NCI-H2196 treated with DMSO at 0.1 percent for 48 hours (cell line): ENCODE results near the gene TECPR1.
"Not testable (repeated sequence)": the region's sequence is repeated elsewhere in the genome, so short reads cannot be mapped to it uniquely, and the experiment has no call there.

Experiments used
- DNase-seq: peaks from one replicate; lab custom pipeline; 2025; ENCODE audit not compliant: unreplicated experiment; lab: John Stamatoyannopoulos, UW

TECPR1 gene

GRCh38 chr7:98227939-98228338 is 24.1 kb downstream of the TECPR1 start:
- DNase-seq = no peak

GRCh38 chr7:98225913-98226614 is 26.0 kb downstream of the TECPR1 start:
- no peak for DNase-seq

- DNase-seq = no peak
Observed at GRCh38 chr7:98224701-98225181, 27.3 kb downstream of the TECPR1 start.

- no peak for DNase-seq
Observed at GRCh38 chr7:98223898-98224700, 27.9 kb downstream of the TECPR1 start.

- no peak for DNase-seq
Observed at GRCh38 chr7:98223351-98223897, 28.6 kb downstream of the TECPR1 start.

DNA sequence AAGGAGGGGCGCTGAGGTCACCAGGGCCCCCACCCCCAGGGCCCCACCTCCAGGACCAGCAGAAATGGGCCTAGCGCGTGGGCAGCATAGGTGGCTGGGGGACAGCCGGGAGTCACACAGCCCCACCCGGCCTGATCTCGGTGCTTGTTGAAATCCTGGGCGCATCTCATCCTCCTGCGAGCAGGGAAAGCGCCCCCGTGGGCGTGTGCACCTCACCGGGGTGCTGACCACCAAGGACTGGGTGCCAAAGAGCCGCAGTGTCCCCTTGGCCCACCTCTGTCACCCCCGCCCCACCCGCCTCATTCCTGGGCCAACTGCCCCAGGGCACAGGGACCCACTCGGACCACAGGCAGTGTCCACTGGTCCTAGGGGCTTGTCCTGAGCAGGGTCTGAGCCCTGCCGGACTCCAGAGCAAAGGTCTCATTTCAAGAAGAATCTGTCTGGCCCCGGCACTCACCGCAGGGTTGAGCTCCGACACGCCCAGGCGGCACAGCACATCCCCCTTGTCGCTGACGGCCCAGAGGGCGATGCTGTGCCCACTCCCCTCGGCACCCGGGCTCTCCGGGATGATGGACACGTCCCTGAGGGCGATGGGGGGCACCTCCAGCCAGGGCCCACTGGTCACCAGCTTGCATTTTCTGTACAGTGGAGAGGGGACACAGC is 29.4 kb downstream of the TECPR1 start:
- no peak for DNase-seq

DNA sequence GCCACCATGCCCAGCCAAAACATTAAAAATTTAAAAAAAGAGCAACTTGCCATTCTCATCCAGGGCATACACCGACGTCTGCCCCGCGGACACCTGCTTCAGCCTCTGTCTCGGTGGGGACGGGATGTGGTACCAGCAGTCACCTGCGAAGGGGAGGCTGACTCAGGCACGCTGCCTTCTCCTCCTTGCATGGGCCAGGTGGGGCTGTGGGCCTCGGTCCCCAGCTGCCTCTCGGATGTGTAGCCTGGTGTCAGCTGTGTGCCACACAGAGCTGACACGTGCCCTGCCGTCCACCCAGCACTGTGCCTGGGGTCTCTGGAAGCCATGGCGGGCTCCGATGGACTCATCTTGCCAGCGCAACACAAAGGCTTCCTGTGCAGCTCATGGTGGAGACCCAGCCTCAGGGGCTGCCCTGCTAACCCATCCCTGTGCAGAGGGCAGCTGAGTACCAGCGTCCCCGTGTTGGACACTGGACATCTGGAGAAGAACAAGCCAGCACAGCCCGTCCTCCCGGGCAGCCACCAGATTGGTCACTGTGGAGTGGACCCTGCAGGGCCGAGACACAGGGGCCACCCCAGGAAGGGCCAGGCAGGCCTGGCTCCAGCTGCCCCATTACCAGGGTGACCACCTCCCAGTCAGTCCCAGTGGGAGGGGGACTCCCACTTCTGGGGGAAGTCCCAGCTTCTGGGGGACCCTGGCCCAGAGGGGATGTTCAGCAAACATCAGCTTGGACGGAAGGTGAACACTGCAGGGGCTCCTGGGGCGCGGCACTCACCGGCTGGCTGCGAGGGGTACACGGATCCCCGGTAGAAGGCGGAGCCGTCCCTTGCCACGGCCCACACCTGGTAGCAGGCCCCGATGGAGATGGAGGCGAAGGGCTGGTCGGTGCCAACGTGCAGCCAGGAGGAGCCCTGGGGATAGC is 30.2 kb downstream of the TECPR1 start:
- no peak for DNase-seq

DNA sequence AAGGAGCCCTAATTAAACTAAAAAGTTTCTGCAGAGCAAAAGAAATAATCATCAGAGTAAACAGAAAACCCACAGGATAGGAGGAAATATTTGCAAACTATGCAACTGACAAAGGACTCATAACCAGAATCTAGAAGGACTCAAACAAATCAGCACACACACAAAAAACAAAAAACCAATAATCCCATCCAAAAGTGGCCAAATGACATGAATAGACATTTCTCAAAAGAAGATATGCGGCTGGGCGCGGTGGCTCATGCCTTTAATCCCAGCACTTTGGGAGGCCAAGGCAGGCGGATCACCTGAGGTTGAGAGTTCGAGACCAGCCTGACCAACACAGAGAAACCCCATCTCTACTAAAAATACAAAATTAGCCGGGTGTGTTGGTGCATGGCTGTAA is 32.6 kb downstream of the TECPR1 start:
- DNase-seq = not testable (repeated sequence)

GRCh38 chr7:98217623-98218582 is 34.1 kb downstream of the TECPR1 start:
- DNase-seq = no peak

- no peak for DNase-seq
Observed at GRCh38 chr7:98216941-98217622, 35.0 kb downstream of the TECPR1 start.

- no peak for DNase-seq
Observed at GRCh38 chr7:98215561-98216495, 36.2 kb downstream of the TECPR1 start.

DNA sequence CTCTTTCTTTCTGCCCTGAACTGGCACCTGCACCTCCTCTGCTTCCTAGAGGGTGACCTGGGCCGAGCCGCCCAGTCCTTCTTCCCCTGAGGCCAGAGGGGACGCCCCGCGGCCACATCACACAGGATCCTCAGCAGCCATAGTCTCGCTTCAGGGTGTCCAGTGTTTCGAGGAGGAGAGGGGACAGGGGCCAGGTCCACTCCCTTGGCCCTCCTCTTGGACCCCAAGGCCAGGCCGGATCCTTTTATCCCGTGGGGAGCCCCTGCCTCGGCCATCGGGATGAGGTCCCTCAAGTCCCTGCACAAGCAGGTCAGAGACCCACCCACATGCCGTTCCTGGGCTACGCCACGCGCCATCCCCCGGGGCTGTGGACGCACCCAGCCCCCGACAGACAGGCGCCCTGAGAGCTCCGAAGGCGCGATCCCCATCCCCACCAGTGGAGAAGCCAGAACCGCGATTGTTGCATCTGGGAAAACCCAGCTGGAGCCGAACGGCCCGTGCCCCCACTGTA is 37.2 kb downstream of the TECPR1 start:
- DNase-seq = no peak

DNA sequence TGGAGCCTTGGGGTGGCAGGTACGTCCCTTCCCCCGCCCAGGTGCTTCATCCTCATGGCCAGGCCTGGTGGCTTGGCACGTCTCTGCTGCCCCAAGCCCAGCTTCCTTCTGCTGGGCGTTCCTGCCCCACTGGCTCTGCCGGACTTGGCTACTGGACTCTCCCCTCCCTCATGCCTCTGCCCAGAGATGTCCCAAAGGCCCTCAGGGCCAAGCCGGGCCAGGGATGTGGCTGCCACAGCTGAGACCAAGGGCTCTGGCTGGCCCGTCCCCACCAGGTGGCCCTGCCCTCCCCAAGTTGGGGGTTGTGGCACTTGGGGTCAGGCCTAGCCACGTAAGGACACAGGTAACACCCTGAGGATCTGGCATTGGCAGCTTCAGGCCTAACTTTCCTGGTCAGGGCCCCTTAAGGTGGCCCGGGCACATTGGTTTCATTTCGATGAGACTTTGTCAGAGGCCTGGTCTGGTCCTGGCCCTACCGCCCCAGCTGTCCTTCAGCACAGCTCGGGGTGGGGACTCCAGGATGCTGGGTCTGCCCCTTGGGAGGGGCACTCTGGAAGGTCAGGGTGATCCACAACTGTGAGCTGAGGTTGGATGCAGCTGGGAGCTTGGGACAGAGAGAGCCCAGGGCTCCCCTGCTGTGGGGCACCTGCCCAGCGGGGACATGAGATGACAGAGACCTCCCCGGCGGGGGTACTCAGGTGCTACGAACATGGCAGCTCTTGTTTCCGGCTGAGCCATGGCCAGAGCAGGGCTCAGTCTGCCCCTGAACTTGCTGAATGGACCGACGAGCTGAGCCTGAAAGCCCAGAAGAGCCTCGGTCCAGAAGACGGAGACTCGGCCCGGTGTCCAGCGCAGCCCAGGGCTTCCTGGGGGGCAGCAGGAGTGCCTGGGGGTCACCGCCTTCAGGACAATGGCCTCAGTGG is 37.9 kb downstream of the TECPR1 start:
- no peak for DNase-seq

GRCh38 chr7:98213296-98213887 is 38.6 kb downstream of the TECPR1 start:
- DNase-seq = no peak

GRCh38 chr7:98212532-98213041 is 39.4 kb downstream of the TECPR1 start:
- no peak for DNase-seq
